HG02610 (cell line): ENCODE measurements around the gene CUL5.

Experiments used
- ATAC-seq: cut with Tn5 transposase; IDR thresholded peaks from one replicate; pipeline ENCODE4 v1.9.1; 2021; ENCODE audit warnings: mild to moderate bottlenecking, moderate library complexity; ENCODE audit not compliant: unreplicated experiment

The CUL5 gene

DNA sequence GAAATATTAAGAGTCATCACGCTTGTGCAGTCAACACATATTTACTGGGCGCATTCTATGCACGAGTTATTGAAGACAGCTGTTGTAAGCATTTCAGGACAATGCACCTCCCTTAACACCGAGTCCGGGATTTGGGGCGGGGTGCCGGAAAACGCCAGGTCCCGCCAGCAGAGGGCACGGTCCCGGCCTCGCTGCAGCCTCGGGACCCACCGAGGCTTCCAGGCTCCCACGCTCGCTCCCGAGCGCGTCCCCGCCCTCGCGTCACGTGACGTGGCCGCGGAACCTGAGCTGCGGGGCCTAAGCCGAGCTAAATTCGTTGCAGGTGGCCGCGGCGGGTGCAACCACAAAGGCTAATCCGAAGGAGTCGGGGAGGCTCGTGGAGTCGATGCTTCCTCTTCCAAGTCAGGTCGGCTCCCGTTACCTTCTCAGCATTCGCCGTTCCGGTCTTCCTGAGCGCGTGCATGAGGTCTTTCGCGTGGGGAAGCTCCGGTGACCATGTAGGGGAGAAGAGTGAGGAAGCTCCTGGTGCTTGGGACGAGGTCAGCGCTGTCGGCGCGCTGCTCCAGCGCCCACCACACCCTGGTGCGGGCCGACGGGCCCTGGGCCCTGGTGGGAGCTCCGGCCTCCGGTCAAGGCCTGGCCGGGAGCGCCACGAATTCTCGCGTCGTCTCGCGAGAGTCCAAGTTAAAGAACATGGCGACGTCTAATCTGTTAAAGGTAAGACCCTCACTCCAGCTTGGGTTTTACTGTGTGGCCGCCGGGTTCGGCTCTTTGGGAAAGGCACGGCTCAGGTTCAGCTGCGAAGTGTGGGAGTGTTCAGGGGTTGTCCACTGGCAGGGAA is at the start of gene CUL5:
TSS of gene CUL5 (plus strand) at position 243 of the 841 bp plus-strand sequence. CDS start at position 694, 451 bp downstream.
- peak; percentile 82 for ATAC-seq

GRCh38 chr11:107961480-107961879 is 47.2 kb upstream of the CUL5 start:
- ATAC-seq, result no peak

DNA sequence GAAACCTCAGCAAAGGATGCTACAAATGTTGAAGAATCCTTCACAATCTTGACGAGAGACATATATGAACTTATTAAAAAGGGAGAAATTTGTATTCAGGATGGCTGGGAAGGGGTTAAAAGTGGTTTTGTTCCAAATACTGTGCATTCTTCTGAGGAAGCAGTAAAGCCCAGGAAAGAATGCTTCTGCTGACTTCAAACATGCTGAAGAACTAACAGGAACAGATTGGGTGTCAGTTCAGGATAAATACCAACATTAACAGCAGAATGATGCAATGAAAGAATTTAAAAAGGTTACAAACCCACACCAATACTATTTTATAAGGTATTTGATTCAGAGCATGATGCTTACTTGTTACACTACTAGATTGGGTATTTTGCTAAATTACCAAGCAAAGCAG is 46.5 kb upstream of the CUL5 start:
- ATAC-seq, result no peak

GRCh38 chr11:107963091-107963490 is 45.6 kb upstream of the CUL5 start:
- no peak for ATAC-seq

DNA sequence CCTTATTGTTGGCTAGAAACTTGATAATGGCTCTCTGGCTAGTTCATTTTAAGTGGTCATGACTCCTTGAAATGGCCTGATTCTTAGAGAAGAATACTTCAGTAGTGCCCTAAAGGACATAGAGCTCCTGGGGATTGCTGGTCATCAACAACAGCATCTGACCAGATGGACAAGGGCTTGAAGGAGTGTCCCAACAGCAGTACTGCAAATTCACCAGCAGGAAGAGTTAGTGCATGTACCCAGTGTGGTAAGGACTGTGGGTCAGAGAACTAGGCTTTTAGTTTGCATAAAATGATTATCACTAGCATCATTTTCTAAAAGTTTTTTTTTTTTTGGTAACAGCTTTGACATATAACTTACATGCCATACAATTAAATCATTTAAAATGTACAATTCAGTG is 39.5 kb upstream of the CUL5 start:
- ATAC-seq, result no peak

GRCh38 chr11:107970049-107970448 is 38.6 kb upstream of the CUL5 start:
- no peak for ATAC-seq

GRCh38 chr11:107973641-107974040 is 35.1 kb upstream of the CUL5 start:
- ATAC-seq, result no peak

DNA sequence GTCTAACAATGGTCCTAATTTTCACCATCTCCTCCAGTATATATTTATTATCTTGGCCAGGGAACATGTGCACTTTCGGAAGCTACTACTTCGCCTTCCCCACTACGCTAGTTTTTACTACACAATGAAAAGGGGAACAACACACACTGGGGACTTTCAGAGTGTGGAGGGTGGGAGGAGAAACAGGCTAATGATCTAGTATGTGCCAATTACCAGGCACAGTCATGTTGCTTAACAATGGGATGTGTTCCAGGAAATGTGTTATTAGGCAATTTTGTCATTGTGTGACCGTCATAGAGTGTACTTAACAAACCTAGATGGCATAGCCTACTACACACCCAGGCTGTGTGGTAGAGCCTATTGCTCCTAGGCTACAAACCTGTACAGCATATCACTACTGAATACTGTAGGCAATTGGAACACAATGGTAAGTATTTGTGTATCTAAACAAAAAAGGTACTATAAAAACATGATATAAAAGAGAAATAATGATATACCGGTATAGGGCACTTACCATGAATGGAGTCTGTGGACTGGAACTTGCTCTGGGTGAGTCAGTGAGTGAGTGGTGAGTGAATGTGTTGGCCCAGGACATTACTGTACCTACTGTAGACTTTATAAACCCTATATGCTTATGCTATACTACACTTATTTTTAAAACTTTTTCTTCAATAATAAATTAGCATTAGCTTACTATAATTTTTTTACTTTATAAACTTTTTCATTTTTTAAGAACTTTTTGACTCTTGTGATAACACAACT is 20.1 kb upstream of the CUL5 start:
- ATAC-seq, result no peak

DNA sequence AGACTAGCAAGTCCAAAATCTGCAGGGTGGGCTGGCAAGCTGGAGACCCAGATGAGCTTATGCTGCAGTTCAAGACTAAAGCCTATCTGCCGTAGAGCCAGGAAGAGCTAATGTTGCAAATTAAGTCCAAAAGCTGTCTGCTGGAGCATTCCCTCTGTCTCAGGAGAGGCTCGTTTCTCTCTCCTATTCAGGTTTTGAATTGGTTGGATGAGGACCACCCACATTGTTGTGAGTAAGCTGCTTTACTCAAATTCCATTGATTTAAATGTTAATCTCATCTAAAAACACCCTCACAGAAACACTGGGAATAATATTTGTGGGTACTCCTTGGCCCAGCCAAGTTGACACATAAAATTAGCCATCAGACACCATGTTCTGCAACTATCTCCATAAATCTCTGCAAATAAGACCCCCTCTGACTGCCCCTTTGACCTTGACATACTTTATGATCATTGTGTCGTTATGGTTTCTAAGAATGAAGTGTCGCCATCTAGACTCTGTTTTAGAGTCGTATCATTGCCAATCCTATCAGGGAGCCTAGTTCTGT is 16.8 kb upstream of the CUL5 start:
- no peak for ATAC-seq

DNA sequence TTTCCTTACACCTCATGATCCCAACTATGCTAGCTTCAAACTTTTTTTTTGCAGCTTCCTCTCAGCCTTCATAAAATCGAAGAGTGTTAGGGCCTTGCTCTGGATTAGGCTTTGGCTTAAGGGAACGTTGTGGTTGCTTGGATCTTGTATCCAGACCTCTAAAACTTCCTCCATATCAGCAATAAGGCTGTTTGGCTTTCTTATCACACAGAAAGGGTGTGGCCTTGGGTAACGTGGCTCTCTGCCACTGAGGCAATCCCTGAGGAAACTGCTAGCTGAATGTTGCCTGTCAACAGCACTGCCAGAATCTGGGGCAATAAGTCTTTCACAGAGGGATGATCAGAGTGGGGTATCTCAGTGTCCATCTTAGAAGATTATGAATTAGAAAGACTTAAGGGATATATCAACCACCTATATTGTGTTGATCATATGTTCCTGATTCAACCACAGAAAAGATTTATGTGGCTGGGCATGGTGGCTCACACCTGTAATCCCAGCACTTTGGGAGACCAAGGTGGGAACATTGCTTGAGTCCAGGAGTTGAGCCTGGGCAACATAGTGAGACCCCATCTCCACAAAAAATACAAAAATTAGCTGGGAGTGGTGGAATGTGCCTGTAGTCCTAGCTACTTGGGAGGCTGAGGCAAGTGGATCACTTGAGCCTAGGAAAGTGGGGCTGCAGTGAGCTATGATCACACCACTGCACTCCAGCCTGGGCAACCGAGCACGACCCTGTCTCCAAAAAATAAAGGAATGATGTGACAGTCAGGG is 12.5 kb upstream of the CUL5 start:
- no peak for ATAC-seq

DNA sequence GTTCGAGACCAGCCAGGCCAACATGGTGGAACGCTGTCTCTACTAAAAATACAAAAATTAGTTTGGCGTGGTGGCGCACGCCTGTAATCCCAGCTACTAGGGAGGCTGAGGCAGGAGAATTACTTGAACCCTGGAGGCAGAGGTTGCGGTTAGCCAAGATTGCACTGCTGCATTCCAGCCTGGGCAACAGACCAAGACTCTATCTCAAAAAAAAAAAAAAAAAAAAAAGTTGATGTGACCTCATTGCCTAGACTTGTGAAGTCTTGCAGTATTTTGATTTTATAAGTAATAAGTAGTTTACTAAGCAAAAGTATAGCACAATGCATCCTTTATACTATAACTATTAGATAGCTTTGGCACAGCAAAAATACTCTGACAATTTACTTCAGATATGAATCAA is 9.9 kb upstream of the CUL5 start:
- ATAC-seq, result no peak

GRCh38 chr11:107999759-108000455 is 8.8 kb upstream of the CUL5 start:
- ATAC-seq, result no peak

GRCh38 chr11:108002476-108002875 is 6.2 kb upstream of the CUL5 start:
- no peak for ATAC-seq

- ATAC-seq, result no peak
Measured at GRCh38 chr11:108003623-108004022, 5.1 kb upstream of the CUL5 start.

DNA sequence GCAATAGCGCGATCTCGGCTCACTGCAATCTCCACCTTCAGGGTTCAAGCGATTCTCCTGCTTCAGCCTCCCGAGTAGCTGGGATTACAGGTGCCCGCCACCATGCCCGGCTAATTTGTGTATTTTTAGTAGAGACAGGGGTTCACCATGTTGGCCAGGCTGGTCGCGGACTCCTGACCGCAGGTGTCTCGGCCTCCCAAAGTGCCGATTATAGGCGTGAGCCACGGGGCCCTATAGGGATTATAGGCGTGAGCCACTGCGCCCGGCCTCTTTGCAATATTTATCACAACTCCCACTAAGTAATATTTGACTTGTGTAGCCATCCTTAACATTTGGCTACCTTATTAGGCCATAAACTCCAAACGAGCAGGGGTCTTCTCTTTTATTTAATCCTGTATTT is 879 bp upstream of the CUL5 start:
- no peak for ATAC-seq

DNA sequence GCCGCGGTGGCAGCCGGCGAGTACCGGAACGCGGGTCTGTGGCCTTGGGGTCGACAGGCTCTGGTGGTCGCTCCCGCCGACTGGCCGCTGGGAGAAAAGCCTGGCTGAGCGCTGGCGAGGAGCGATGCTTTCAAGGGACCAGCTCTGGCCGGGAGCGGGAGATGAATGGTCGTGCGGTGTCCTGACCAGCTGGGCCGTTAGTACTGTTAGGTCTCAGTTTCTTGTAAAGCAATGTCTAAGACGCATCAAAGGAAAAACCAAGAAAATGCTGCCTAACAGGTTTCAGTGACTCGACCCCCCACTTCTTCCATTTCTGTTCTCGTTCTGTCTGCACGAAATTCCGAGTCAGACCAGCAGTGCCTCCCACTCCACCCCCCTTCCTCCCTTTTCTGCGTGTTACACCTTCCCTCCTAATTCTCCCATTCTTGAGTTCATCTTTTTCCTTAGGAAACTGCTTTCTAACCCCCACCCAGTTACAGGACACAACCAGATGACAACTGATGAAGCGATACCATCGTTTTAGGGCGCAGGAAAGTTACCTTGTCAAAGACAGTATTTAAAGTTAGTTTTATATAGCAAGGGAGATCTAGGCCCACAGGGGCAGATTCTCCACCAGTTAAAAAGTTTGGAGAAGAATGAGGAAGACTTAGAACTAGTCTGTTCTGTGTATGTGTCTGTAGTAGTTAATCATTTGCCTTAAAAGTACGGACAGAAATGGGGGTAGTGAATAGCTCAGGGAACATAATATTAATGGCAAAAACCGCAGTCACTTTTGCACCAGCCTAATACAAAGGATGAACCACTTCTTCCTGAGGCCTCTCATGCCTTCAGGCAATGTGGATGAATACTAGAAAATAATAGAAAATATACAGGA is 1.0 kb downstream of the CUL5 start:
- ATAC-seq, result peak; percentile 6

DNA sequence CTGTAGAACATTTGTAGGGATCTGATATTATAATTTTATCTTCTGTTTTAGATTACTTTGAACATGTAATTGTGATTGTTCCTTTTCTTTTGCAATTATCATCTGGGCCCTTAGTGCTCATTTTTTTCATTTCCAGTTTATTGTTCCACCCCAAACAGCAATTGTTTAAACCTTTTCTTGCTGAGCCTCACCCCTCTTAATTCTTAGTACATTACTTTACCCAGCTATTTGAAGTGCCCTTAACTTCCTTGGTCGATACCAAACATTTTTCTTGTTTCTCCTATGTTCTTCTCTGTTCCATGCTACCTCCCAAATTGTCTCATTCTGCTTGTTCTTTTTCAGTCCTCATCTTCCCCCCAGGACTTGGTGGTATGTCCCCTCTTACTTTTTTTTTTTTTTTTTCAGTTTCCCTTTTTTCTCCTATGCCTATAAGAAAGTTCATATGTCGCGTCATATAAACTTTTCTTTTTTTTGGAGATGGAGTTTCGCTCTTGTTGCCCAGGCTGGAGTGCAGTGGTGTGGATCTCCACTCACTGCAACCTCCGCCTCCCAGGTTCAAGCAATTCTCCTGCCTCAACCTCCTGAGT is 3.5 kb downstream of the CUL5 start:
- ATAC-seq, result no peak

- no peak for ATAC-seq
Measured at GRCh38 chr11:108016647-108017046, 7.9 kb downstream of the CUL5 start.

- no peak for ATAC-seq
Measured at GRCh38 chr11:108018708-108019107, 10.0 kb downstream of the CUL5 start.
